Left ventricle myocardium inferior (tissue), 1 donor: ENCODE data around the gene RNF146. TPM values are rescaled to one million over a fixed set of nuclear protein-coding genes. Genes with fewer than 3 reads are reported as not detected.

ENCODE experiments used
- DNase-seq: peaks from one replicate; pipeline ENCODE4 v3.0.0-alpha.2; 2020
- H3K27ac ChIP-seq: fragments of 200-600 bp; replicated peaks from 2 replicates; pipeline ENCODE4 v1.8.0; 2021
- H3K27me3 ChIP-seq: fragments of 200-600 bp; 2 replicates; pipeline ENCODE4 v1.8.0; 2021; ENCODE audit warnings: low read depth
- H3K36me3 ChIP-seq: fragments of 200-600 bp; 2 replicates; pipeline ENCODE4 v1.8.0; 2021
- H3K4me1 ChIP-seq: fragments of 200-600 bp; 2 replicates; pipeline ENCODE4 v1.8.0; 2021
- H3K4me3 ChIP-seq: fragments of 200-600 bp; 2 replicates; pipeline ENCODE4 v1.8.0; 2021; ENCODE audit warnings: mild to moderate bottlenecking, moderate library complexity
- H3K9me3 ChIP-seq: fragments of 200-600 bp; replicated peaks from 2 replicates; pipeline ENCODE4 v1.8.0; 2021
- intact Hi-C: fragments of 100-400 bp; cut with micrococcal nuclease; formaldehyde crosslinking; loops from one replicate; pipeline ENCODE4 v1.11.0; 2022
- total RNA-seq: library from RNA; stranded (reverse); fragmentation: NEBNext Ultra II Directional; extraction: Animal tissue kit (Norgen Biotek cat#: 25700); gene quantifications from one replicate; pipeline ENCODE4 v1.2.1, GENCODE V29; 2021
- TF ChIP-seq, protein P1 (sequence below): fragments of 200-600 bp; IDR thresholded peaks from 2 replicates; pipeline ENCODE4 v1.8.0; 2021; ENCODE audit warnings: antibody characterized with exemption, mild to moderate bottlenecking, borderline replicate concordance
- donor health status: DM: no; HTN: yes; CAD: no; lungs with severe emphysema.

The RNF146 gene
- total RNA-seq, 1 donor from 2014 or later, result 48.7 TPM

DNA sequence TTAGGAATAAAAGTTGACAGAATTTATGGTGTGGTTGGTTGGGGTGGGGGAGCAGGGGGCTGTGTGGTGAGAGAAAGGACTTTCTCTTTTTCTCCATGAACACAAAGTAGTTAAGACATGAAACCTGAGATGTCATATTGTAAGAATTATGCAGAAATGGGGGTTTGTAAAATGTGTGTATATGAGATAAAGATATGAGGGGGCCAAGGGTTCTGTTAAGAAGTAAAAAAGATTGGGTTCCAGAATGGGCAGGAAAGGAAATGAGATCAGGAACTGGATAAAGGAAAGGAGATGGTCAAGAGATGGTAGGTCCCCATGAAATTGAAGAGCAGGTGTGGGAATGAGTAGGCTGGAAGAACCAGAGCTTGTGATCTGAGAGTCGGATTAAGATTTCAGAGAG is 9.7 kb downstream of the RNF146 start:
- Histone ChIP-seq H3K36me3 (peaks cover 11% of the 10 kb centered on the region), H3K27ac (no peak overlapping the region), H3K27me3 (no peaks in the 10 kb centered on the region), H3K4me3 (no peak overlapping the region), H3K9me3 (no peaks in the 10 kb centered on the region), H3K4me1 (peaks cover 87% of the 10 kb centered on the region)
- no peak for DNase-seq
- intact Hi-C loops, result no loop called here
- TF ChIP-seq, protein P1, sequence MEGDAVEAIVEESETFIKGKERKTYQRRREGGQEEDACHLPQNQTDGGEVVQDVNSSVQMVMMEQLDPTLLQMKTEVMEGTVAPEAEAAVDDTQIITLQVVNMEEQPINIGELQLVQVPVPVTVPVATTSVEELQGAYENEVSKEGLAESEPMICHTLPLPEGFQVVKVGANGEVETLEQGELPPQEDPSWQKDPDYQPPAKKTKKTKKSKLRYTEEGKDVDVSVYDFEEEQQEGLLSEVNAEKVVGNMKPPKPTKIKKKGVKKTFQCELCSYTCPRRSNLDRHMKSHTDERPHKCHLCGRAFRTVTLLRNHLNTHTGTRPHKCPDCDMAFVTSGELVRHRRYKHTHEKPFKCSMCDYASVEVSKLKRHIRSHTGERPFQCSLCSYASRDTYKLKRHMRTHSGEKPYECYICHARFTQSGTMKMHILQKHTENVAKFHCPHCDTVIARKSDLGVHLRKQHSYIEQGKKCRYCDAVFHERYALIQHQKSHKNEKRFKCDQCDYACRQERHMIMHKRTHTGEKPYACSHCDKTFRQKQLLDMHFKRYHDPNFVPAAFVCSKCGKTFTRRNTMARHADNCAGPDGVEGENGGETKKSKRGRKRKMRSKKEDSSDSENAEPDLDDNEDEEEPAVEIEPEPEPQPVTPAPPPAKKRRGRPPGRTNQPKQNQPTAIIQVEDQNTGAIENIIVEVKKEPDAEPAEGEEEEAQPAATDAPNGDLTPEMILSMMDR, result no peak

DNA sequence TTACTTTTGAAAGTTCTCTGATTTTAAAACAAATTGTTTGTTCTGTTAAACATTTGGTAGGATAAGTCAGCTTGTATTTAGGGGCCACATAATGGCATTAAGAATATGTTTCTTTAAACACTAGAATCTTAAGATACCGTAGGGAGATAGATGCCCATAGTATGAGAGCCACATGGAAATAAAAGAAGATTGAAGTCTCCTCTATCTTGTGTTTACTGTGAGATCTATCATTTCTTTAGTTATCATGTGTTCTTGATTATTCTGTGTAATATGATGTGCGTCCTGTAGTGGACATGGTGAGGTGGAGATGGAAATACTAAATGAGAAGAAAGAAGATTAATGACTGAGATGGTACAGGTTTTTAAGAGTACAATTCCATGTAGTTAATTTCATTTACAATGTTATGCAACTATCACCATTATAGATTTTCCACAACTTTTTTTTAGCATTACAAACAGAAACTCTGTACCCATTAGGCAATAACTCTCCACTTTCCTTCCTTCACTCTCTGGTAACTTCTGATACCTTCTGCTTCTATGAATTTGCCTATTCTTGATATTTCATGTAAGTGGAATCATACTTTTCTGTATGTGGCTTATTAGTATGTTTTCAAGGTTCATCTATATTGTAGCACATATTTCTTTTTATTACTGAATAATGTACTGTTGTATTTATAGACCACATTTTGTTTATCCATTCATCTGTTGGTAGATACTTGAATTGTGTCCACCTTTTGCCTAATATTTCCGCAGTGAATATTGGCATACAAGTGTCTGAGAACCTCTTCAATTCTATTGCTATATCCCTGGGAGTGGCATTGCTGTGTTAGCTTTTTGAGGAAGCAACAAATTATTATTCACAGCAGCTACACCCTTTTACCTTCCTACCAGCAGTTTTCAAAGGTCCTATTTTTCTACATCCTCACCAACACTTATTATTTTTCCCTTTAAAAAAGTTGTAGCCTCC is 11.5 kb downstream of the RNF146 start:
- no peak for DNase-seq
- Histone ChIP-seq H3K9me3 (no peaks in the 10 kb centered on the region), H3K27me3 (no peaks in the 10 kb centered on the region), H3K27ac (no peak overlapping the region), H3K4me3 (no peak overlapping the region), H3K36me3 (peaks cover 25% of the 10 kb centered on the region), H3K4me1 (peaks cover 68% of the 10 kb centered on the region)
- TF ChIP-seq, protein P1, result no peak
- intact Hi-C loops, result no loop called here

DNA sequence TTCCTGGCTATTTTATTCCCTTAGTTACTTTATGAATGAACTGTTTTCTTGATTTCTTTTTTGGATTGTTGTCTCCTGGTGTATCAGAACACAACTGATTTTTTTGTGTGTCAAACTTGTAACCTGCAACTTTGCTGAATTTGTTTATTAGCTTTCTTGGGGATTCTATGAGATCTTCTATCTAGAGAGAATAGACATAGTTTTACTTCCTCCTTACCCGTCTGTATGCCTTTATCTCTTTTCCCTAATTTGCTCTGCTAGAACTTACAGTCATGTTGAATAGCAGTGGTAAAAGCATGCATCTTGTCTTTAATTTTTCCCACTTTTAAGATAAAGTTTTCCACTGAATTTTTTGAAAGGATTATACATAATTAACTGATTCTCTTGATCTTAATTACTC is 13.2 kb downstream of the RNF146 start:
- DNase-seq, result no peak
- H3K36me3 ChIP-seq, result peaks cover 38% of the 10 kb centered on the region
- peaks cover 52% of the 10 kb centered on the region for H3K4me1 ChIP-seq
- no peaks in the 10 kb centered on the region for H3K27me3 ChIP-seq
- TF ChIP-seq, protein P1, result no peak
- intact Hi-C loops, result no loop called here
- no peaks in the 10 kb centered on the region for H3K9me3 ChIP-seq
- H3K27ac ChIP-seq, result no peak overlapping the region
- H3K4me3 ChIP-seq, result no peak overlapping the region

DNA sequence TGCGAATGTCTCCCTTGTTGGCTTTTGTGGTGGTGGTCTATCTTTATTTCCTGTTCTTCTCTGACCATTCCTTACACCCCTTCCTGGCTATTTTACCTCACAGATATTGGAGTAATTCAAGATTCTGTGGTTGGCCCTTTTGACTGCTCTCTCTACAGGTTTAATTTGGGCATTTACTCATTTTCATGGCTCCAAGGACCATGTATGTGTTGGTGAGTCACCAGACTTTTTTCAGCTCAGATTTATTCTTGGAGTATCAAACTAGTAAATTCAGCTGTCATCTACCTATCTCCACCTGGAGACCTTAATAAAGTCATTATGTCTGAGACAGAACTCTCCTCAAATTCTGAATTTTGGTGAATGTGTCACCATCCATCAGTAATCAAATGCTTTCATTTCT is 15.5 kb downstream of the RNF146 start:
- TF ChIP-seq, protein P1, result no peak
- intact Hi-C loops, result no loop called here
- peaks cover 59% of the 10 kb centered on the region for H3K36me3 ChIP-seq

DNA sequence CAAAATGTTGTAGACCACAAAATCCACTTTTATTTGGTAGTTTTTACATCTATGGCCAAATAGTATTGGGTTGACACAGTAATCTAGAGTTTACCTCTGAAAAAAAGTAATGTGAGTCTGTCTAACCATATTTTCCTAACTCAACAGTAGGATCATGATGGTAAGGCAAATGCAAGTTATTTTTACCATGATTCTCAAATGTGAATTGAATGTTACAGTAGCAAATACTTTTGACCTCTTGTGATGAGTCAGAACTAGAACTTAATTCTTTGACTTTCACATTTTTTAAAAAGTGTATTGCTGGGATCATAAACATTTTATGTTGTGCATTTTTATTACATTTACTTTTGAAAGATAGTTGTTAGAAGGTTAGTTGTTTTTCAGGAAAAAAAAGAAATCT is 22.0 kb downstream of the RNF146 start:
- no peak for DNase-seq
- intact Hi-C loops, result no loop called here
- Histone ChIP-seq H3K27me3 (no peaks in the 10 kb centered on the region), H3K9me3 (no peaks in the 10 kb centered on the region), H3K4me1 (peaks cover 44% of the 10 kb centered on the region), H3K36me3 (peaks cover 53% of the 10 kb centered on the region), H3K4me3 (no peak overlapping the region), H3K27ac (no peak overlapping the region)
- TF ChIP-seq, protein P1, result no peak

More for the DNA sequence above, 15.5 kb downstream of the RNF146 start:
- H3K27ac ChIP-seq, result no peak overlapping the region
- H3K4me1 ChIP-seq, result peaks cover 30% of the 10 kb centered on the region
- no peaks in the 10 kb centered on the region for H3K9me3 ChIP-seq
- H3K27me3 ChIP-seq, result no peaks in the 10 kb centered on the region
- no peak overlapping the region for H3K4me3 ChIP-seq
- no peak for DNase-seq
